CD4-positive, CD25-positive, alpha-beta regulatory T cell (primary cell): Measurements from ENCODE around the gene ZNF778. TPM values are rescaled to one million over a fixed set of nuclear protein-coding genes. Genes with fewer than 3 reads are reported as not detected.

Source experiments
- ATAC-seq, 2 donors: fragments of 150-1000 bp; cut with Tn5 transposase; one replicate each; pipeline ENCODE4 v1.10.0; 2021; ENCODE audit warnings: low read depth in 2 of 2, moderate number of reproducible peaks in 2 of 2, moderate library complexity in 1 of 2
- DNase-seq, 3 donors: peaks; one replicate each; pipeline versions ENCODE4 v3.0.0 to v3.0.0-alpha.2; 2012 to 2022; ENCODE audit warnings: mixed read lengths in 1 of 3
- H3K27ac ChIP-seq: one replicate; pipeline ENCODE4 v1.7.0; 2013; ENCODE audit warnings: mild to moderate bottlenecking, low read length; ENCODE audit not compliant: insufficient read depth, poor library complexity, severe bottlenecking
- H3K27me3 ChIP-seq: one replicate; pipeline ENCODE4 v1.7.0; 2013; ENCODE audit warnings: low read length; ENCODE audit not compliant: control insufficient read depth, insufficient read depth
- H3K36me3 ChIP-seq: one replicate; pipeline ENCODE4 v1.7.0; 2013; ENCODE audit warnings: mild to moderate bottlenecking, low read length, moderate library complexity; ENCODE audit not compliant: control insufficient read depth, insufficient read depth
- H3K4me1 ChIP-seq: 2 replicates; pipeline ENCODE4 v1.7.0; 2013; ENCODE audit warnings: mild to moderate bottlenecking, low read length; ENCODE audit not compliant: insufficient read depth, control insufficient read depth, poor library complexity, severe bottlenecking
- H3K4me3 ChIP-seq: one replicate; pipeline ENCODE4 v1.7.0; 2013; ENCODE audit warnings: low read depth, mild to moderate bottlenecking, low read length, moderate library complexity
- H3K9me3 ChIP-seq, 2 experiments: 1 replicate in 1 of 2; 2 replicates in 1 of 2; pipeline ENCODE4 v1.7.0; 2013; ENCODE audit warnings: low read length in 2 of 2, mild to moderate bottlenecking in 1 of 2, moderate library complexity in 1 of 2; ENCODE audit not compliant: control insufficient read depth in 2 of 2
- H3K27ac Mint-ChIP-seq, 3 donors: one replicate each; pipeline ENCODE4 v1.8.0; 2020 to 2022; ENCODE audit warnings: mild to moderate bottlenecking in 3 of 3, mixed read lengths in 3 of 3, moderate library complexity in 2 of 3
- H3K27me3 Mint-ChIP-seq: one replicate; pipeline ENCODE4 v1.8.0; 2022; ENCODE audit warnings: mild to moderate bottlenecking, mixed read lengths
- H3K36me3 Mint-ChIP-seq: one replicate; pipeline ENCODE4 v1.8.0; 2020; ENCODE audit warnings: mixed read lengths
- H3K4me1 Mint-ChIP-seq, 4 donors: one replicate each; pipeline ENCODE4 v1.8.0; 2020 to 2022; ENCODE audit warnings: mixed read lengths in 4 of 4, mild to moderate bottlenecking in 1 of 4
- H3K4me3 Mint-ChIP-seq, 4 donors: one replicate each; pipeline ENCODE4 v1.8.0; 2020 to 2022; ENCODE audit warnings: mild to moderate bottlenecking in 4 of 4, mixed read lengths in 4 of 4, moderate library complexity in 3 of 4
- H3K9me3 Mint-ChIP-seq, 7 donors: one replicate each; pipeline ENCODE4 v1.8.0; 2020 to 2022; ENCODE audit warnings: mixed read lengths in 7 of 7, mild to moderate bottlenecking in 3 of 7, moderate library complexity in 2 of 7
- polyA plus RNA-seq, 4 donors: library from polyadenylated mRNA; unstranded; fragments of 300-500 nt; fragmentation: Illumina TruSeq; gene quantifications; one replicate each; pipeline ENCODE4 v1.2.3, GENCODE V29; 2021
- total RNA-seq: library from RNA; stranded (reverse); gene quantifications from one replicate; pipeline ENCODE4 v1.2.3, GENCODE V29; 2022

ZNF778 gene
- total and polyA plus RNA-seq, 5 donors from 2014 or later, result 3.3 to 7.9 (median 4.5) TPM

DNA sequence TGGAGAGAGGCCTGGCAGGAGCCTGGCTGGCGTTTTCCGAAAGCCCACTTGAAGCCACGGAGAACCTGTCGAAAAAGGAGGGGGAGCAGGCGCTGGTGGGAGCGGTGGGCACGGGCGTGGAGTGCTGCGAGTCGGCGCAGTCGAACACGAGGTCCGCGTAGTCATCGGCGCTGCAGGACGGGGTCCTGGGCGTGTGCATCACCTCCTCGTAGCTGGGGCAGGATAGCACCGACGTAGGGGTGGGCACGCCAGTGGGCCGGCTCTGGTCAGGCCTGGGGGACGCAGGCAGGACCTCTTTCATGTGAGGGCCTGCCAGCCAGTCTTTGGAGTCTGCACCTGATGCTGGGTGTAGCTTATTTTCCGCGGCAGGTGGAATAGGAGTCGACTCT, 63.7 kb downstream of the ZNF778 start:
- H3K27ac ChIP-seq, result no peak overlapping the region
- Mint-ChIP-seq H3K27ac (no peak overlapping the region), H3K9me3 (no peaks in the 10 kb centered on the region), H3K4me1 (peaks cover 0 to under 1% (median 0%) of the 10 kb centered on the region in 4 donors), H3K27me3 (no peaks in the 10 kb centered on the region), H3K4me3 (no peak overlapping the region), H3K36me3 (peaks cover 9% of the 10 kb centered on the region)
- H3K9me3 ChIP-seq, result no peaks in the 10 kb centered on the region
- no peaks in the 10 kb centered on the region for H3K27me3 ChIP-seq
- no peak for ATAC-seq
- DNase-seq, result no peak
- peaks cover 62% of the 10 kb centered on the region for H3K36me3 ChIP-seq
- H3K4me1 ChIP-seq, result no peaks in the 10 kb centered on the region
- no peak overlapping the region for H3K4me3 ChIP-seq

DNA sequence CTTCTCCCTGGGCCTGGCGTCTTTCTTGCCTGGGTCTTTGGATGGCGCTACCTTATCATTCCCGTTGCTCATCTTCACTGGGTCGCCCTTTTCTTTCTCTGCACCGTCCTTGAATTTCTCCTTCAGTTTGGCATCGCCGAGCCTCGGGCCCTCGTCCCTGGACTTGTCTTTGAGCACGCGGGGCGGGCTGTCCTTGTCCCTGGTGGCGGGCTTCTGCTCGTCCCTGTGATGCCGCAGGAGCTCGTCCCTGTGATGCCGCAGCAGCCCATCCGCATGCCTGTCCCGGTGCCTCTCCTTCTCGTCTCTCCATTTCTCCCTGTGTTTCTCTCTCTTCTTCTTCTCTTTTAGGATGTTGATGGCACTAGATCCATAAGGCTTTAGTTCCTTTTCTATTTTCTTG, 64.3 kb downstream of the ZNF778 start:
- no peak for DNase-seq
- H3K27ac Mint-ChIP-seq, result no peak overlapping the region
- no peaks in the 10 kb centered on the region for H3K27me3 Mint-ChIP-seq
- Histone ChIP-seq H3K4me1 (no peaks in the 10 kb centered on the region), H3K9me3 (no peaks in the 10 kb centered on the region), H3K4me3 (no peak overlapping the region), H3K27ac (no peak overlapping the region), H3K27me3 (no peaks in the 10 kb centered on the region), H3K36me3 (peaks cover 64% of the 10 kb centered on the region)
- H3K9me3 Mint-ChIP-seq, result no peaks in the 10 kb centered on the region
- ATAC-seq, result no peak
- H3K4me3 Mint-ChIP-seq, result no peak overlapping the region
- peaks cover 15% of the 10 kb centered on the region for H3K36me3 Mint-ChIP-seq
- no peaks in the 10 kb centered on the region for H3K4me1 Mint-ChIP-seq

DNA sequence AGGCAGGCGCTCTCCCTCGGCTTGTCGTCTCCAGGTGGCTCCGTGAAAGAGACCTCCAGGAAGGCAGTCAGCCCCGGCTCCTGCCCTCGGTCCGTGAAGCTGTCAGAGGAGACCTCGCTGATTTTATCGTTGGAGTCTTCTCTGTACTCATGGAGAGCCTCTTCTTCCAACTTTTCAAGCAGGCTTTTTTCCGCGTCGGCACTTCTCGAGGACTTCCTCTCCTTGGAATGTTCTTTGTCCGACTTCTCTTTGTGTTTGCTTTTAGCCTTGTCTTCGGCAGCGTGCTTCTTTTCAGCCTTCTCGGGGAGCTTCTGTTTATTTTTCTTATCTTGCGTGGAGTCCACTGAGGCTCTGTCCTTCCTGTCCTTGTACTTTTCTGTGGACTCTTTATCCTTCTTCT, 65.0 kb downstream of the ZNF778 start:
- Histone ChIP-seq H3K4me1 (no peaks in the 10 kb centered on the region), H3K27me3 (no peaks in the 10 kb centered on the region), H3K27ac (no peak overlapping the region), H3K9me3 (no peaks in the 10 kb centered on the region), H3K4me3 (no peak overlapping the region), H3K36me3 (peaks cover 71% of the 10 kb centered on the region)
- no peak overlapping the region for H3K4me3 Mint-ChIP-seq
- ATAC-seq, result no peak
- H3K27ac Mint-ChIP-seq, result no peak overlapping the region
- H3K9me3 Mint-ChIP-seq, result no peaks in the 10 kb centered on the region
- no peaks in the 10 kb centered on the region for H3K4me1 Mint-ChIP-seq
- H3K36me3 Mint-ChIP-seq, result peaks cover 16% of the 10 kb centered on the region
- no peak for DNase-seq
- no peaks in the 10 kb centered on the region for H3K27me3 Mint-ChIP-seq

GRCh38 chr16:89283449-89283848, 65.9 kb downstream of the ZNF778 start:
- Mint-ChIP-seq H3K27me3 (no peaks in the 10 kb centered on the region), H3K27ac (no peak overlapping the region), H3K4me3 (no peak overlapping the region), H3K36me3 (peaks cover 22% of the 10 kb centered on the region), H3K4me1 (no peaks in the 10 kb centered on the region), H3K9me3 (no peaks in the 10 kb centered on the region)
- no peak overlapping the region for H3K27ac ChIP-seq
- H3K9me3 ChIP-seq, result no peaks in the 10 kb centered on the region
- peaks cover 73% of the 10 kb centered on the region for H3K36me3 ChIP-seq
- no peaks in the 10 kb centered on the region for H3K4me1 ChIP-seq
- DNase-seq (no peak), ATAC-seq (no peak)
- no peak overlapping the region for H3K4me3 ChIP-seq
- H3K27me3 ChIP-seq, result no peaks in the 10 kb centered on the region

- Mint-ChIP-seq H3K27ac (no peak overlapping the region), H3K9me3 (no peaks in the 10 kb centered on the region), H3K27me3 (no peaks in the 10 kb centered on the region), H3K4me1 (peaks cover 0 to 5% (median 4%) of the 10 kb centered on the region in 4 donors), H3K36me3 (peaks cover 27% of the 10 kb centered on the region), H3K4me3 (no peak overlapping the region)
- Histone ChIP-seq H3K4me1 (no peaks in the 10 kb centered on the region), H3K9me3 (no peaks in the 10 kb centered on the region), H3K27me3 (no peaks in the 10 kb centered on the region), H3K4me3 (no peak overlapping the region), H3K36me3 (peaks cover 78% of the 10 kb centered on the region), H3K27ac (no peak overlapping the region)
- no peak for DNase-seq
- ATAC-seq, result no peak
These were observed 67.9 kb downstream of the ZNF778 start for GRCh38 chr16:89285381-89285780.

DNA sequence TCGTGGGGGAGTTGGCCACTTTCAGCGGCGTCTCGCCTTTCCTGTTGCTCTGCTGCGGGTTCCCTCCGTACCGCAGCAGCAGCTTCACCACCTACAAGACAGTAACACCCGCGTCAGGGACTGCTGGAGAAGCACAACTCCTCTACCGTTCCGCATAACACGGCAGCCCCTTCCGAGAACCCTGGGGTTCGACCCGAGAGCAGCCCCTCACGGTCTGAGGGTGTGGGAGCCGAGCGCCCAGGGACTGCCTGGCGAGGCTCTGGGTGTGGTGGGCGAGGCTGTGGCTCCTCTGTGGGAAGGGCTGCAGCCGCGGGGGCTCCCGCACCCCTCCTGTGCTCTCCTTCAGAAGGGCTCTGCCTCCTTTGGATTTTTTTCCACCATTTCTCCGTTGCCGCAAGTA, 68.6 kb downstream of the ZNF778 start:
- no peak overlapping the region for H3K27ac Mint-ChIP-seq
- Histone ChIP-seq H3K4me1 (no peaks in the 10 kb centered on the region), H3K4me3 (no peak overlapping the region), H3K36me3 (peaks cover 80% of the 10 kb centered on the region), H3K27me3 (no peaks in the 10 kb centered on the region), H3K9me3 (no peaks in the 10 kb centered on the region), H3K27ac (no peak overlapping the region)
- no peaks in the 10 kb centered on the region for H3K27me3 Mint-ChIP-seq
- H3K4me1 Mint-ChIP-seq, result peaks cover 0 to 5% (median 4%) of the 10 kb centered on the region in 4 donors
- peaks cover 22% of the 10 kb centered on the region for H3K36me3 Mint-ChIP-seq
- no peak for ATAC-seq
- DNase-seq, result no peak
- no peak overlapping the region for H3K4me3 Mint-ChIP-seq
- H3K9me3 Mint-ChIP-seq, result no peaks in the 10 kb centered on the region

Other genes with a start within 250 kb of the ZNF778 start
- gene CBFA2T3, start 240.5 kb upstream of the ZNF778 start, total RNA-seq, result 1.3 TPM
- gene CBFA2T3, start 240.5 kb upstream of the ZNF778 start, polyA plus RNA-seq, result under 1 TPM in 1 of 4 donors, not detected in 3; 0.25 TPM
- gene ACSF3, start 123.9 kb upstream of the ZNF778 start, total RNA-seq, result 56.3 TPM
- 10 to 100 TPM; 24.1 to 32.8 (median 27.8) TPM for gene ACSF3, start 123.9 kb upstream of the ZNF778 start, polyA plus RNA-seq
- gene CDH15, start 46.0 kb upstream of the ZNF778 start, total RNA-seq, result 0.17 TPM
- not detected for gene CDH15, start 46.0 kb upstream of the ZNF778 start, polyA plus RNA-seq
- gene SLC22A31, start 17.2 kb upstream of the ZNF778 start, total RNA-seq, result not detected
- under 1 TPM in 1 of 4 donors, not detected in 3; 0.14 TPM for gene SLC22A31, start 17.2 kb upstream of the ZNF778 start, polyA plus RNA-seq